HepG2 (cell line): ENCODE measurements around the gene GRM1. TPM values are rescaled to one million over a fixed set of nuclear protein-coding genes. Genes with fewer than 3 reads are reported as not detected.

Experiments
- ATF3 ChIP-seq: sonication (generic); formaldehyde crosslinking; IDR thresholded peaks from 2 replicates; pipeline ENCODE4 v1.4.0; 2020; ENCODE audit warnings: missing genetic modification reagents
- KIAA2018 ChIP-seq: sonication (generic); formaldehyde crosslinking; IDR thresholded peaks from 2 replicates; pipeline ENCODE4 v1.5.0; 2020; ENCODE audit warnings: mild to moderate bottlenecking, missing genetic modification reagents, borderline replicate concordance
- MBD4 ChIP-seq: IDR thresholded peaks from 2 replicates; pipeline ENCODE4 v1.6.1; 2012; ENCODE audit warnings: low read length, inconsistent platforms, borderline replicate concordance
- PLSCR1 ChIP-seq: sonication (generic); formaldehyde crosslinking; IDR thresholded peaks from 2 replicates; pipeline ENCODE4 v1.5.0; 2020; ENCODE audit warnings: missing genetic modification reagents, mild to moderate bottlenecking, borderline replicate concordance
- REPIN1 ChIP-seq: sonication (generic); formaldehyde crosslinking; IDR thresholded peaks from 2 replicates; pipeline ENCODE4 v1.8.0; 2022; ENCODE audit warnings: missing genetic modification reagents, low read depth, mild to moderate bottlenecking, borderline replicate concordance
- SP140L ChIP-seq: sonication (generic); formaldehyde crosslinking; IDR thresholded peaks from 2 replicates; pipeline ENCODE4 v1.4.0; 2020; ENCODE audit warnings: missing genetic modification reagents, borderline replicate concordance
- ZFP91 ChIP-seq: sonication (generic); formaldehyde crosslinking; IDR thresholded peaks from 2 replicates; pipeline ENCODE4 v1.9.0; 2022; ENCODE audit warnings: missing genetic modification reagents, mild to moderate bottlenecking, borderline replicate concordance
- ZKSCAN5 ChIP-seq: sonication (generic); formaldehyde crosslinking; IDR thresholded peaks from 2 replicates; pipeline ENCODE4 v1.5.1; 2020; ENCODE audit warnings: mild to moderate bottlenecking, missing genetic modification reagents
- ZNF382 ChIP-seq: sonication (generic); formaldehyde crosslinking; IDR thresholded peaks from 2 replicates; pipeline ENCODE4 v1.5.0; 2020; ENCODE audit warnings: missing genetic modification reagents, mild to moderate bottlenecking, borderline replicate concordance
- ZNF567 ChIP-seq: sonication (generic); formaldehyde crosslinking; IDR thresholded peaks from 2 replicates; pipeline ENCODE4 v1.8.1; 2023; ENCODE audit warnings: mild to moderate bottlenecking, missing genetic modification reagents, borderline replicate concordance
- polyA plus RNA-seq, 8 experiments: library from polyadenylated mRNA; depleted of rRNA in 3 of 8; stranded (reverse) in 7 of 8; unstranded in 1 of 8; fragments of >200 nt; fragmentation: Illumina TruSeq in 4 of 8; extraction: Trizol in 4 of 8; gene quantifications; 2 replicates each; pipeline versions ENCODE4 v1.2.1 to v1.2.3, GENCODE V29; 2011 to 2016; ENCODE audit warnings: low read depth in 4 of 8, missing spikeins in 1 of 8, mixed read lengths in 1 of 8; ENCODE audit not compliant: insufficient read depth in 1 of 8
- total RNA-seq, 5 experiments: library from RNA; depleted of rRNA; stranded (reverse); fragments of >200 nt; fragmentation: Illumina TruSeq; extraction: Trizol; gene quantifications; 2 replicates each; pipeline ENCODE4 v1.2.3, GENCODE V29; 2016; ENCODE audit warnings: low read depth in 1 of 5
- TF ChIP-seq, protein P1 (sequence below), 2 experiments: sonication (generic) in 1 of 2; formaldehyde crosslinking in 1 of 2; IDR thresholded peaks; 2 replicates each; pipeline versions ENCODE4 v1.5.1 to v1.6.1; 2011 to 2020; ENCODE audit warnings: borderline replicate concordance in 1 of 2, low read depth in 1 of 2, low read length in 1 of 2, mild to moderate bottlenecking in 1 of 2, missing genetic modification reagents in 1 of 2, moderate library complexity in 1 of 2

The GRM1 gene
- total and polyA plus RNA-seq, 2 of the 13 experiments (the other 11 are each of a cell fraction or from before 2014, with no cell fraction given), result 0.09 TPM; not detected in 1

- TF ChIP-seq KIAA2018 (CRISPR knock-in tag) (no peak), PLSCR1 (CRISPR knock-in tag) (0 out of 2 replicates have a peak, but pooled peaks have one; percentile 72), ZKSCAN5 (CRISPR knock-in tag) (peak; percentile 80; the same call in 1 of the 2 replicates), REPIN1 (CRISPR knock-in tag) (peak; percentile 87; the same call in 1 of the 2 replicates), ZFP91 (no peak; the same call in 1 of the 2 replicates), SP140L (CRISPR knock-in tag) (peak; percentile 98; the same call in 1 of the 2 replicates), ATF3 (0 out of 2 replicates have a peak, but pooled peaks have one; percentile 61), ZNF567 (CRISPR knock-in tag) (peak; percentile 75; the same call in 1 of the 2 replicates), ZNF382 (no peak), MBD4 (no peak)
- TF ChIP-seq, protein P1, sequence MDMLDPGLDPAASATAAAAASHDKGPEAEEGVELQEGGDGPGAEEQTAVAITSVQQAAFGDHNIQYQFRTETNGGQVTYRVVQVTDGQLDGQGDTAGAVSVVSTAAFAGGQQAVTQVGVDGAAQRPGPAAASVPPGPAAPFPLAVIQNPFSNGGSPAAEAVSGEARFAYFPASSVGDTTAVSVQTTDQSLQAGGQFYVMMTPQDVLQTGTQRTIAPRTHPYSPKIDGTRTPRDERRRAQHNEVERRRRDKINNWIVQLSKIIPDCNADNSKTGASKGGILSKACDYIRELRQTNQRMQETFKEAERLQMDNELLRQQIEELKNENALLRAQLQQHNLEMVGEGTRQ (IDR thresholded peaks at IDR 0.05; ENCODE audit: low read depth, low read length), result no peak
- TF ChIP-seq, protein P1 (CRISPR knock-in tag; IDR thresholded peaks at IDR 0.05; ENCODE audit: borderline replicate concordance), result no peak
Observed at GRCh38 chr6:146028252-146028795, 538 bp upstream of the GRM1 start (continued).
